A549 (cell line): Measurements from ENCODE around the gene GLRX3. TPM values are rescaled to one million over a fixed set of nuclear protein-coding genes. Genes with fewer than 3 reads are reported as not detected.

Source experiments
- ATAC-seq, 2 experiments: fragments of 200-7000 bp in 1 of 2; fragments of >200 bp in 1 of 2; cut with Nextera tagmentation in 1 of 2; cut with Tn5 transposase in 1 of 2; 3 replicates each; pipeline versions ENCODE4 v1.8.0 to v1.9.1; 2018 to 2020; ENCODE audit warnings: mild to moderate bottlenecking in 1 of 2, moderate library complexity in 1 of 2
- CTCF ChIA-PET: fragments of 300-600 bp; sonication (Branson Sonifier 250); formaldehyde crosslinking; extraction: SDS; loops from one replicate; lab custom pipeline; 2021; ENCODE audit warnings: antibody characterized with exemption, inconsistent platforms; lab: Yijun Ruan, JAX
- POLR2A ChIA-PET: fragments of 350-600 bp; formaldehyde crosslinking; extraction: SDS; loops from one replicate; lab custom pipeline; 2021; ENCODE audit warnings: antibody characterized with exemption, inconsistent platforms; lab: Yijun Ruan, JAX
- DNase-seq, 2 experiments: peaks; one replicate each; pipeline versions ENCODE4 v3.0.0 to v3.0.0-alpha.2; 2011 to 2016; ENCODE audit warnings: low read depth in 1 of 2, low spot score in 1 of 2
- FAIRE-seq: peaks from 2 replicates; lab custom pipeline; 2011; peaks lifted over from hg19 to GRCh38; lab: Jason Lieb, UNC
- H3K27ac ChIP-seq, 2 experiments: fragments of >200 bp; sonication (Bioruptor Twin); formaldehyde crosslinking; 3 replicates each; pipeline ENCODE4 v1.5.1; 2016 to 2017
- H3K4me1 ChIP-seq: fragments of >200 bp; sonication (Bioruptor Twin); formaldehyde crosslinking; 3 replicates; pipeline ENCODE4 v1.6.1; 2016
- H3K4me2 ChIP-seq: fragments of >200 bp; sonication (Bioruptor Twin); formaldehyde crosslinking; 3 replicates; pipeline ENCODE4 v1.6.1; 2016
- H3K4me3 ChIP-seq: fragments of >200 bp; sonication (Bioruptor Twin); formaldehyde crosslinking; 3 replicates; pipeline ENCODE4 v1.5.1; 2016
- H3K9me3 ChIP-seq: fragments of >200 bp; sonication (Bioruptor Twin); formaldehyde crosslinking; 3 replicates; pipeline ENCODE4 v1.6.1; 2016
- CBX8 ChIP-seq: fragments of 200-600 bp; sonication (generic); IDR thresholded peaks from 2 replicates; pipeline ENCODE4 v1.6.1; 2016
- EHMT2 ChIP-seq: fragments of 200-600 bp; sonication (generic); IDR thresholded peaks from 2 replicates; pipeline ENCODE4 v1.6.1; 2016; ENCODE audit warnings: antibody characterized with exemption, low read depth, mild to moderate bottlenecking, moderate library complexity
- FOSL2 ChIP-seq, 2 experiments: fragments of 450-650 bp in 1 of 2; fragments of >200 bp in 1 of 2; sonication (Bioruptor Twin) in 1 of 2; formaldehyde crosslinking; IDR thresholded peaks; 2 replicates each; pipeline versions ENCODE4 v1.5.0 to v1.6.1; 2016 to 2020; ENCODE audit warnings: mild to moderate bottlenecking in 1 of 2, moderate library complexity in 1 of 2
- FOXS1 ChIP-seq: fragments of 250-450 bp; sonication (Bioruptor Pico); IDR thresholded peaks from 2 replicates; pipeline ENCODE4 v1.5.0; 2020; ENCODE audit warnings: mild to moderate bottlenecking, moderate library complexity
- GATA3 ChIP-seq: IDR thresholded peaks from 2 replicates; pipeline ENCODE4 v1.6.1; 2012; ENCODE audit warnings: borderline replicate concordance
- KDM1A ChIP-seq: fragments of 200-600 bp; sonication (generic); IDR thresholded peaks from 2 replicates; pipeline ENCODE4 v1.6.1; 2016; ENCODE audit warnings: low read depth, mild to moderate bottlenecking
- POLR2A ChIP-seq: IDR thresholded peaks from 2 replicates; pipeline ENCODE4 v1.6.1; 2012; ENCODE audit warnings: mild to moderate bottlenecking, low read length
- RAD21 ChIP-seq, 2 experiments: fragments of >200 bp in 1 of 2; sonication (Bioruptor Twin) in 1 of 2; formaldehyde crosslinking in 1 of 2; IDR thresholded peaks in 1 of 2; conservative IDR thresholded peaks in 1 of 2; 2 replicates in 1 of 2; 3 replicates in 1 of 2; pipeline ENCODE4 v1.6.1; 2012 to 2018; ENCODE audit warnings: inconsistent platforms in 1 of 2
- RCOR1 ChIP-seq: fragments of 150-350 bp; IDR thresholded peaks from 2 replicates; pipeline ENCODE4 v1.6.1; 2014; ENCODE audit warnings: antibody characterized with exemption, low read length, low read depth
- RNF2 ChIP-seq: fragments of 200-600 bp; sonication (generic); IDR thresholded peaks from 2 replicates; pipeline ENCODE4 v1.6.1; 2016; ENCODE audit warnings: low read depth, mild to moderate bottlenecking, antibody characterized with exemption, moderate library complexity, borderline replicate concordance
- SMC3 ChIP-seq: fragments of >200 bp; sonication (Bioruptor Twin); formaldehyde crosslinking; IDR thresholded peaks from 3 replicates; pipeline ENCODE4 v1.6.1; 2018; ENCODE audit warnings: inconsistent platforms
- SREBF2 ChIP-seq: fragments of 450-650 bp; IDR thresholded peaks from 2 replicates; pipeline ENCODE4 v1.6.1; 2014; ENCODE audit warnings: mild to moderate bottlenecking, moderate library complexity
- TFCP2L1 ChIP-seq: fragments of 250-450 bp; sonication (Bioruptor Pico); IDR thresholded peaks from 2 replicates; pipeline ENCODE4 v1.5.0; 2021; ENCODE audit warnings: mild to moderate bottlenecking
- TP53 ChIP-seq: fragments of 250-450 bp; sonication (Bioruptor Pico); IDR thresholded peaks from 2 replicates; pipeline ENCODE4 v1.5.0; 2021; ENCODE audit warnings: mild to moderate bottlenecking, moderate library complexity
- ZFP36 ChIP-seq: fragments of 450-650 bp; IDR thresholded peaks from 2 replicates; pipeline ENCODE4 v1.6.1; 2014; ENCODE audit warnings: borderline replicate concordance; ENCODE audit not compliant: partially characterized antibody
- ZNF302 ChIP-seq: fragments of 250-450 bp; sonication (Bioruptor Pico); IDR thresholded peaks from 2 replicates; pipeline ENCODE4 v1.9.0; 2021; ENCODE audit warnings: inconsistent platforms, mild to moderate bottlenecking, moderate library complexity
- WGBS: methylation state at CpG from one replicate; pipeline ENCODE4 v1.1.6; 2017; ENCODE audit errors: missing lambda C conversion rate; 5-methylcytosine and 5-hydroxymethylcytosine counted together
- polyA plus RNA-seq, 4 experiments: library from polyadenylated mRNA; depleted of rRNA in 3 of 4; stranded (reverse); fragments of >200 nt; fragmentation: RNase III in 1 of 4; extraction: RNeasy Plus Mini Kit Qiagen cat#74134 plus additional on column Dnase treatment in 1 of 4; gene quantifications; 2 replicates in 3 of 4; 3 replicates in 1 of 4; pipeline ENCODE4 v1.2.3, GENCODE V29; 2011 to 2017
- TF ChIP-seq, protein P1 (sequence below): fragments of 200-600 bp; sonication (generic); IDR thresholded peaks from 2 replicates; pipeline ENCODE4 v1.6.1; 2016; ENCODE audit warnings: antibody characterized with exemption, mild to moderate bottlenecking, moderate library complexity
- TF ChIP-seq, protein P2 (sequence below): IDR thresholded peaks from 2 replicates; pipeline ENCODE4 v1.6.1; 2012
- TF ChIP-seq, protein P3 (sequence below): fragments of 250-450 bp; sonication (Bioruptor Pico); IDR thresholded peaks from 2 replicates; pipeline ENCODE4 v1.5.0; 2020; ENCODE audit warnings: low read depth, mild to moderate bottlenecking, moderate library complexity

Gene GLRX3
- polyA plus RNA-seq, 2 of the 4 experiments (the other 2 are of a cell fraction) = 153 to 219 TPM

- TF ChIP-seq FOXS1 (CRISPR knock-in tag) = no peak
Measured at GRCh38 chr10:130221456-130222375, 85.5 kb downstream of the GLRX3 start (continued).

- no peaks in the 10 kb centered on the region for H3K4me1 ChIP-seq
- DNase-seq = no peak
- TF ChIP-seq FOXS1 (CRISPR knock-in tag) (no peak), KDM1A (no peak), GATA3 (no peak), SMC3 (no peak)
- no peak overlapping the region for H3K27ac ChIP-seq
- CTCF ChIA-PET = no interaction called here
- H3K9me3 ChIP-seq = no peaks in the 10 kb centered on the region; the same call in 2 of the 3 replicates
- POLR2A ChIA-PET = no interaction called here
- 25% methylated on average over 8 of the region's 8 CpGs for WGBS
- no peak overlapping the region for H3K4me2 ChIP-seq
- no peak overlapping the region for H3K4me3 ChIP-seq
- FAIRE-seq = no peak
- no peak for ATAC-seq
Measured at GRCh38 chr10:130222381-130222780, 86.2 kb downstream of the GLRX3 start.

GRCh38 chr10:130224228-130224627 is 88.0 kb downstream of the GLRX3 start:
- ChIA-PET CTCF (interaction anchor here (0.7 kb wide), 1 partner anchor 1969 kb away, joined by 4 read pairs; no protein-coding TSS in a partner anchor), POLR2A (no interaction called here)
- no peak for DNase-seq
- H3K27ac ChIP-seq = no peak overlapping the region
- no peak for FAIRE-seq
- no peak overlapping the region for H3K4me3 ChIP-seq
- ATAC-seq = no peak
- no peaks in the 10 kb centered on the region for H3K4me1 ChIP-seq
- TF ChIP-seq TFCP2L1 (CRISPR knock-in tag) = no peak
- TF ChIP-seq RNF2 = no peak
- WGBS = 4% methylated on average over 4 of the region's 4 CpGs
- H3K4me2 ChIP-seq = no peak overlapping the region
- no peaks in the 10 kb centered on the region; the same call in 2 of the 3 replicates for H3K9me3 ChIP-seq

GRCh38 chr10:130226012-130226411 is 89.8 kb downstream of the GLRX3 start:
- Histone ChIP-seq H3K4me3 (no peak overlapping the region), H3K4me1 (no peaks in the 10 kb centered on the region), H3K27ac (no peak overlapping the region), H3K4me2 (no peak overlapping the region), H3K9me3 (no peaks in the 10 kb centered on the region; the same call in 2 of the 3 replicates)
- no peak for TF ChIP-seq TP53 (CRISPR knock-in tag)
- TF ChIP-seq TFCP2L1 (CRISPR knock-in tag) = no peak
- TF ChIP-seq ZFP36 = no peak
- TF ChIP-seq, protein P1, sequence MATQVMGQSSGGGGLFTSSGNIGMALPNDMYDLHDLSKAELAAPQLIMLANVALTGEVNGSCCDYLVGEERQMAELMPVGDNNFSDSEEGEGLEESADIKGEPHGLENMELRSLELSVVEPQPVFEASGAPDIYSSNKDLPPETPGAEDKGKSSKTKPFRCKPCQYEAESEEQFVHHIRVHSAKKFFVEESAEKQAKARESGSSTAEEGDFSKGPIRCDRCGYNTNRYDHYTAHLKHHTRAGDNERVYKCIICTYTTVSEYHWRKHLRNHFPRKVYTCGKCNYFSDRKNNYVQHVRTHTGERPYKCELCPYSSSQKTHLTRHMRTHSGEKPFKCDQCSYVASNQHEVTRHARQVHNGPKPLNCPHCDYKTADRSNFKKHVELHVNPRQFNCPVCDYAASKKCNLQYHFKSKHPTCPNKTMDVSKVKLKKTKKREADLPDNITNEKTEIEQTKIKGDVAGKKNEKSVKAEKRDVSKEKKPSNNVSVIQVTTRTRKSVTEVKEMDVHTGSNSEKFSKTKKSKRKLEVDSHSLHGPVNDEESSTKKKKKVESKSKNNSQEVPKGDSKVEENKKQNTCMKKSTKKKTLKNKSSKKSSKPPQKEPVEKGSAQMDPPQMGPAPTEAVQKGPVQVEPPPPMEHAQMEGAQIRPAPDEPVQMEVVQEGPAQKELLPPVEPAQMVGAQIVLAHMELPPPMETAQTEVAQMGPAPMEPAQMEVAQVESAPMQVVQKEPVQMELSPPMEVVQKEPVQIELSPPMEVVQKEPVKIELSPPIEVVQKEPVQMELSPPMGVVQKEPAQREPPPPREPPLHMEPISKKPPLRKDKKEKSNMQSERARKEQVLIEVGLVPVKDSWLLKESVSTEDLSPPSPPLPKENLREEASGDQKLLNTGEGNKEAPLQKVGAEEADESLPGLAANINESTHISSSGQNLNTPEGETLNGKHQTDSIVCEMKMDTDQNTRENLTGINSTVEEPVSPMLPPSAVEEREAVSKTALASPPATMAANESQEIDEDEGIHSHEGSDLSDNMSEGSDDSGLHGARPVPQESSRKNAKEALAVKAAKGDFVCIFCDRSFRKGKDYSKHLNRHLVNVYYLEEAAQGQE = no peak
- TF ChIP-seq POLR2A = no peak
- no peak for TF ChIP-seq RCOR1
- TF ChIP-seq, protein P2, sequence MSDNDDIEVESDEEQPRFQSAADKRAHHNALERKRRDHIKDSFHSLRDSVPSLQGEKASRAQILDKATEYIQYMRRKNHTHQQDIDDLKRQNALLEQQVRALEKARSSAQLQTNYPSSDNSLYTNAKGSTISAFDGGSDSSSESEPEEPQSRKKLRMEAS = no peak
- TF ChIP-seq SMC3 = no peak
- 0% methylated on average over 3 of the region's 3 CpGs for WGBS
- FAIRE-seq (no peak), DNase-seq (no peak), ATAC-seq (no peak)
- ChIA-PET POLR2A (no interaction called here), CTCF (no interaction called here)

DNA sequence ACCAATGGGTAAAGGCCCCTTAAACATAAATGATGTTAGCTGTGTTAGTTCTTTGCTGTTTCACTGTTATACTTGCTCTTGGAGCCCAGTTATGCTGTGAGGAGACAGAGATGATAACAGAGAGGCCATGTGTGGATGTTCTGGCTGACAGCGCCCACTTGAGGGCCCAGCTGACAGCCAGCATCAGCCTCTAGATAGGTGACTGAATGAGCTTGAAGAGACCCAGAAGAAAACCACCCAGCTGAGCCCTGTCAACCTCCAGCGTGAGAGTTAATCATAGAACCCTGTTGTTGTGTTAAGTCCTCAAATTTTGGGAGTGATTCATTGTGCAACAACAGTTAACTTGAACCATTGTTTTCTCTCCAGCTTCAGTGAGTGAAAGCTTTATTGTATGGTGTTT is 91.7 kb downstream of the GLRX3 start:
- DNase-seq = no peak
- WGBS = 0% methylated on average over 2 of the region's 2 CpGs

More for the DNA sequence above, 91.7 kb downstream of the GLRX3 start:
- Histone ChIP-seq H3K9me3 (no peaks in the 10 kb centered on the region; the same call in 2 of the 3 replicates), H3K4me1 (no peaks in the 10 kb centered on the region), H3K4me2 (no peak overlapping the region), H3K27ac (no peak overlapping the region), H3K4me3 (no peak overlapping the region)
- POLR2A ChIA-PET = no interaction called here
- CTCF ChIA-PET = no interaction called here
- ATAC-seq (no peak), FAIRE-seq (no peak)
- TF ChIP-seq CBX8 (no peak), ZNF302 (no peak), RCOR1 (no peak), SREBF2 (no peak), FOSL2 (IDR thresholded peaks at IDR 0.05) (no peak), FOSL2 (CRISPR knock-in tag; IDR thresholded peaks at IDR 0.05) (no peak), RAD21 (conservative IDR thresholded peaks at IDR 0.05 in 1 of 2, IDR thresholded peaks at IDR 0.05 in 1 of 2) (no peak), POLR2A (no peak), GATA3 (no peak), EHMT2 (no peak)
- TF ChIP-seq, protein P3, sequence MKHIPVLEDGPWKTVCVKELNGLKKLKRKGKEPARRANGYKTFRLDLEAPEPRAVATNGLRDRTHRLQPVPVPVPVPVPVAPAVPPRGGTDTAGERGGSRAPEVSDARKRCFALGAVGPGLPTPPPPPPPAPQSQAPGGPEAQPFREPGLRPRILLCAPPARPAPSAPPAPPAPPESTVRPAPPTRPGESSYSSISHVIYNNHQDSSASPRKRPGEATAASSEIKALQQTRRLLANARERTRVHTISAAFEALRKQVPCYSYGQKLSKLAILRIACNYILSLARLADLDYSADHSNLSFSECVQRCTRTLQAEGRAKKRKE (CRISPR knock-in tag) = no peak
